ENCODE data around the gene CEMIP. TPM values are rescaled to one million over a fixed set of nuclear protein-coding genes. Genes with fewer than 3 reads are reported as not detected.

The CEMIP gene
- total and polyA plus RNA-seq, 4 experiments from 2014 or later = 0.03 to 0.23 (median 0.17) TPM; not detected in 1

GRCh38 chr15:80769153-80769828, 9.9 kb upstream of the CEMIP start:
- no peaks in the 10 kb centered on the region for H3K4me1 ChIP-seq (ENCODE audit: insufficient read depth, low read length)
- no peak for DNase-seq
- CTCF ChIA-PET (ENCODE audit: partially characterized antibody) = no interaction called here
- H3K27ac Mint-ChIP-seq = no peak overlapping the region
- H3K9me3 ChIP-seq (ENCODE audit: control insufficient read depth in 1 of 2, low read length in 2 of 2) = no peaks in the 10 kb centered on the region
- H3K9me3 Mint-ChIP-seq = no peaks in the 10 kb centered on the region
- no peaks in the 10 kb centered on the region for H3K36me3 Mint-ChIP-seq
- H3K4me3 ChIP-seq (ENCODE audit: low read length in 2 of 2) = no peak overlapping the region
- H3K27me3 Mint-ChIP-seq = peaks cover 0 to 2% of the 10 kb centered on the region in 2 donors
- POLR2A ChIA-PET (ENCODE audit: partially characterized antibody) = no interaction called here
- no peak overlapping the region for H3K27ac ChIP-seq (ENCODE audit: low read depth, low read length)
- no peaks in the 10 kb centered on the region for H3K27me3 ChIP-seq (ENCODE audit: insufficient read depth, low read length)
- no peaks in the 10 kb centered on the region for H3K4me1 Mint-ChIP-seq
- intact Hi-C loops (cut with micrococcal nuclease) = no loop called here
- H3K36me3 ChIP-seq (ENCODE audit: insufficient read depth, low read length) = no peaks in the 10 kb centered on the region
- H3K4me3 Mint-ChIP-seq = no peak overlapping the region

- intact Hi-C loops (cut with micrococcal nuclease) = no loop called here
- Histone ChIP-seq H3K9me3 (ENCODE audit: control insufficient read depth in 1 of 2, low read length in 2 of 2) (no peaks in the 10 kb centered on the region), H3K36me3 (ENCODE audit: insufficient read depth, low read length) (no peaks in the 10 kb centered on the region), H3K27me3 (ENCODE audit: insufficient read depth, low read length) (no peaks in the 10 kb centered on the region), H3K4me3 (ENCODE audit: low read length in 2 of 2) (no peak overlapping the region), H3K27ac (ENCODE audit: low read depth, low read length) (no peak overlapping the region), H3K4me1 (ENCODE audit: insufficient read depth, low read length) (no peaks in the 10 kb centered on the region)
- Mint-ChIP-seq H3K36me3 (no peaks in the 10 kb centered on the region), H3K4me1 (no peaks in the 10 kb centered on the region), H3K9me3 (no peaks in the 10 kb centered on the region), H3K27ac (no peak overlapping the region), H3K27me3 (peaks cover 0 to 2% of the 10 kb centered on the region in 2 donors), H3K4me3 (no peak overlapping the region)
- CTCF ChIA-PET (ENCODE audit: partially characterized antibody) = no interaction called here
- no peak for DNase-seq
- POLR2A ChIA-PET (ENCODE audit: partially characterized antibody) = no interaction called here
Measured at GRCh38 chr15:80769829-80770705, 9.1 kb upstream of the CEMIP start.

DNA sequence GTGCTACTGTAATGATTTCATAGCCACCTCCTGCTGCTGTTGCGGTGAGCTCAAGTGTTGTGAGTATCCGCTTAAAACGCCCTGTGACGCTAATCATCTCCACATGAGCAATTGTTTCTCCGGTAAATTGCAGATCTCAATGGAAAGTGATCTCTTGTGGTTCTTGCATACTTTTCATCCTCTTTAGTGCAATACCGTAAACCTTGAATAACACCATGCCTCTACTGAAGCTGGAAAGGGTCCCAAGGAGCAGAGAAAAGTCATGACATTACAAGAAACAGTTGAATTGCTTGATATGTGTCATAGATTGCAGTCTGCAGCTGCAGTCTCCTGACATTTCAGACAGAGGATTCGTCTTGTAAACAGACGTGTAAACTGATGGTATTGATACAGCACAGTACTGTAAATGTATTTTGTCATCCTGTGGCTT, 6.0 kb upstream of the CEMIP start:
- Mint-ChIP-seq H3K4me1 (peaks cover 0 to 3% (median 0%) of the 10 kb centered on the region in 4 donors), H3K27me3 (peaks cover 4 to 7% of the 10 kb centered on the region in 2 donors), H3K36me3 (no peaks in the 10 kb centered on the region), H3K27ac (no peak overlapping the region), H3K4me3 (no peak overlapping the region), H3K9me3 (no peaks in the 10 kb centered on the region)
- DNase-seq = no peak
- CTCF ChIA-PET (ENCODE audit: partially characterized antibody) = interaction anchor here (1.4 to 9.1 kb wide), 2 partner anchors 14 to 320 kb away, joined by 3 to 138 read pairs; no protein-coding TSS in a partner anchor
- Histone ChIP-seq H3K27me3 (ENCODE audit: insufficient read depth, low read length) (peaks cover 7% of the 10 kb centered on the region), H3K9me3 (ENCODE audit: control insufficient read depth in 1 of 2, low read length in 2 of 2) (no peaks in the 10 kb centered on the region), H3K4me3 (ENCODE audit: low read length in 2 of 2) (no peak overlapping the region), H3K27ac (ENCODE audit: low read depth, low read length) (no peak overlapping the region), H3K4me1 (ENCODE audit: insufficient read depth, low read length) (no peaks in the 10 kb centered on the region), H3K36me3 (ENCODE audit: insufficient read depth, low read length) (no peaks in the 10 kb centered on the region)
- POLR2A ChIA-PET (ENCODE audit: partially characterized antibody) = no interaction called here
- intact Hi-C loops (cut with micrococcal nuclease) = no loop called here

GRCh38 chr15:80773792-80774352, 5.3 kb upstream of the CEMIP start:
- Mint-ChIP-seq H3K9me3 (no peaks in the 10 kb centered on the region), H3K4me3 (no peak overlapping the region), H3K36me3 (no peaks in the 10 kb centered on the region), H3K4me1 (peaks cover 0 to 3% (median 0%) of the 10 kb centered on the region in 4 donors), H3K27me3 (peaks cover 4 to 13% of the 10 kb centered on the region in 2 donors), H3K27ac (no peak overlapping the region)
- POLR2A ChIA-PET (ENCODE audit: partially characterized antibody) = no interaction called here
- Histone ChIP-seq H3K27me3 (ENCODE audit: insufficient read depth, low read length) (peaks cover 13% of the 10 kb centered on the region), H3K36me3 (ENCODE audit: insufficient read depth, low read length) (no peaks in the 10 kb centered on the region), H3K4me1 (ENCODE audit: insufficient read depth, low read length) (no peaks in the 10 kb centered on the region), H3K27ac (ENCODE audit: low read depth, low read length) (no peak overlapping the region), H3K9me3 (ENCODE audit: control insufficient read depth in 1 of 2, low read length in 2 of 2) (no peaks in the 10 kb centered on the region), H3K4me3 (ENCODE audit: low read length in 2 of 2) (no peak overlapping the region)
- no peak for DNase-seq
- CTCF ChIA-PET (ENCODE audit: partially characterized antibody) = interaction anchor here (1.4 to 9.1 kb wide), 3 partner anchors 13 to 321 kb away, joined by 3 to 138 read pairs (median 4); no protein-coding TSS in a partner anchor
- intact Hi-C loops (cut with micrococcal nuclease) = no loop called here

- DNase-seq = no peak
- intact Hi-C loops (cut with micrococcal nuclease) = no loop called here
Measured at GRCh38 chr15:80774486-80774885, 4.7 kb upstream of the CEMIP start.

DNA sequence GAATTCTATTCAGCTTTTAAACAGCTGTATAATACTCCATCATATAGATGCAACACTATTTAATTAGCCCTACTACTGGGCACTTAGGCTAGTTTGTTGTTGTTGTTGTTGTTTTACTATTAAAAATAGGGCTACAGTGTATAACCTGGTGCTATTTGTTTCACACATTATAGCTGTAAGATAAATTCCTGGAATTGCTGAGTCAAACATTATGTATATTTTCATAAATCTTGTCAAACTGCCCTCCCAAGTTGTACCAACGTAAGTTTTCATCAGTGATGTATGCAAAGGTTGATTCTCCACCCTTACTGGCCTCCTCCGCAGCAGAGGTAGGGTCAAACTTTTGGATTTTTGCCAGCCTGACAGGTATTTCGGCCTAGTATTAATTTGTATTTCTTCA, 3.8 kb upstream of the CEMIP start:
- no peaks in the 10 kb centered on the region for H3K9me3 Mint-ChIP-seq
- peaks cover 21% of the 10 kb centered on the region for H3K27me3 ChIP-seq (ENCODE audit: insufficient read depth, low read length)
- H3K4me1 ChIP-seq (ENCODE audit: insufficient read depth, low read length) = peaks cover 5% of the 10 kb centered on the region
- intact Hi-C loops (cut with micrococcal nuclease) = no loop called here
- ChIA-PET CTCF (ENCODE audit: partially characterized antibody) (interaction anchor here (1.1 to 9.1 kb wide), 13 partner anchors 8 to 491 kb away, joined by 4 to 138 read pairs (median 11); no protein-coding TSS in a partner anchor), POLR2A (ENCODE audit: partially characterized antibody) (no interaction called here)
- H3K36me3 Mint-ChIP-seq = no peaks in the 10 kb centered on the region
- H3K27ac Mint-ChIP-seq = no peak overlapping the region
- no peak for DNase-seq
- H3K4me3 Mint-ChIP-seq = no peak overlapping the region
- H3K27ac ChIP-seq (ENCODE audit: low read depth, low read length) = no peak overlapping the region
- H3K4me3 ChIP-seq (ENCODE audit: low read length in 2 of 2) = no peak overlapping the region
- H3K9me3 ChIP-seq (ENCODE audit: control insufficient read depth in 1 of 2, low read length in 2 of 2) = no peaks in the 10 kb centered on the region
- peaks cover 3 to 9% (median 5%) of the 10 kb centered on the region in 4 donors for H3K4me1 Mint-ChIP-seq
- H3K36me3 ChIP-seq (ENCODE audit: insufficient read depth, low read length) = no peaks in the 10 kb centered on the region
- peaks cover 11 to 20% of the 10 kb centered on the region in 2 donors for H3K27me3 Mint-ChIP-seq

More at GRCh38 chr15:80774486-80774885, 4.7 kb upstream of the CEMIP start:
- no peaks in the 10 kb centered on the region for H3K9me3 ChIP-seq (ENCODE audit: control insufficient read depth in 1 of 2, low read length in 2 of 2)
- no peaks in the 10 kb centered on the region for H3K9me3 Mint-ChIP-seq
- H3K27me3 Mint-ChIP-seq = peaks cover 4 to 13% of the 10 kb centered on the region in 2 donors
- no peak overlapping the region for H3K27ac ChIP-seq (ENCODE audit: low read depth, low read length)
- peaks cover 0 to 3% (median under 1%) of the 10 kb centered on the region in 4 donors for H3K4me1 Mint-ChIP-seq
- POLR2A ChIA-PET (ENCODE audit: partially characterized antibody) = no interaction called here
- no peaks in the 10 kb centered on the region for H3K4me1 ChIP-seq (ENCODE audit: insufficient read depth, low read length)
- H3K27ac Mint-ChIP-seq = no peak overlapping the region
- CTCF ChIA-PET (ENCODE audit: partially characterized antibody) = interaction anchor here (1.5 to 9.1 kb wide), 3 partner anchors 11 to 321 kb away, joined by 4 to 138 read pairs (median 18); no protein-coding TSS in a partner anchor
- no peak overlapping the region for H3K4me3 ChIP-seq (ENCODE audit: low read length in 2 of 2)
- H3K36me3 ChIP-seq (ENCODE audit: insufficient read depth, low read length) = no peaks in the 10 kb centered on the region
- H3K4me3 Mint-ChIP-seq = no peak overlapping the region
- H3K36me3 Mint-ChIP-seq = no peaks in the 10 kb centered on the region
- H3K27me3 ChIP-seq (ENCODE audit: insufficient read depth, low read length) = peaks cover 15% of the 10 kb centered on the region

Data from CD4-positive, alpha-beta memory T cell (primary cell).